ENCODE measurements around the gene CCDC92. TPM values are rescaled to one million over a fixed set of nuclear protein-coding genes. Genes with fewer than 3 reads are reported as not detected.

CCDC92 gene
- total RNA-seq, 4 donors from 2014 or later, result 7.4 to 67.3 (median 32.8) TPM

DNA sequence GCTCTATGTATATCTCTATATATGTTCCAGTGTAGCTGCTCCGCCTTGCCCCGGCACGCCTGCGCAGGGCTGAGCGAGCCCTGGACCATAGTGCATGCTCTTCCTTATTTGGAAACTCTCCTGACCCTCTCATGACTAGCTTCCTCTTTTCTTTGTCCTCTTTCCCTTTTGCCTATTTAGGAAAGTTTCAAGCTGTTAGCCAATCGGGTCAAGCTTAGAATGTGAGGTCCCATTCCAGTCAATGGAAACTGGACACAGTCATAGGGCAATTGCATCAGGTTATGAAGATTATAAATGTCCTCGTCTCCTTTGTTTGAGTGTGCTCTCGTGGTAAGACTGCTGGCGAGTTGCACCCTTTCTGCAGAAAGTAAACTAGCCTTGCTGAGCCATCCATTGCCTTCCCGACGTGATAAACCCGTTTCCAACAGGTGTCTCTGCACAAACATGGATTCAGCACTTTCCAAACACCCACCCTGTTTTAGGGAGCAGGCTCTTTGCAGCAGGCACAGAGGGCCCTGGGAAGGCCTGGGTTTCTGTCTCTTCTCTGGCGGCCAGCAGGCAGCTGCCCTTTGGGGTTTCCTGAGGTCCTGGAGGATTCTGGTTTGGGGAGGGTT, 30.9 kb downstream of the CCDC92 start:
- TF ChIP-seq CTCF (IDR thresholded peaks at IDR 0.05) (no peak), POLR2A (IDR thresholded peaks at IDR 0.05) (no peak)
- Histone ChIP-seq H3K4me3 (no peak overlapping the region), H3K36me3 (no peaks in the 10 kb centered on the region), H3K27ac (no peak overlapping the region), H3K9me3 (no peaks in the 10 kb centered on the region), H3K27me3 (no peaks in the 10 kb centered on the region), H3K4me1 (no peaks in the 10 kb centered on the region)
- intact Hi-C loops (cut with DNase I; ENCODE audit: low total_unique reads), result no loop called here
- DNase-seq, result no peak

GRCh38 chr12:123941000-123941399, 31.6 kb downstream of the CCDC92 start:
- no peak overlapping the region for H3K4me3 ChIP-seq
- no peak for DNase-seq
- no peaks in the 10 kb centered on the region for H3K4me1 ChIP-seq
- intact Hi-C loops (cut with DNase I; ENCODE audit: low total_unique reads), result no loop called here
- H3K36me3 ChIP-seq, result no peaks in the 10 kb centered on the region
- TF ChIP-seq POLR2A (IDR thresholded peaks at IDR 0.05) (no peak), CTCF (IDR thresholded peaks at IDR 0.05) (no peak)
- H3K9me3 ChIP-seq, result no peaks in the 10 kb centered on the region
- no peak overlapping the region for H3K27ac ChIP-seq
- H3K27me3 ChIP-seq, result no peaks in the 10 kb centered on the region

DNA sequence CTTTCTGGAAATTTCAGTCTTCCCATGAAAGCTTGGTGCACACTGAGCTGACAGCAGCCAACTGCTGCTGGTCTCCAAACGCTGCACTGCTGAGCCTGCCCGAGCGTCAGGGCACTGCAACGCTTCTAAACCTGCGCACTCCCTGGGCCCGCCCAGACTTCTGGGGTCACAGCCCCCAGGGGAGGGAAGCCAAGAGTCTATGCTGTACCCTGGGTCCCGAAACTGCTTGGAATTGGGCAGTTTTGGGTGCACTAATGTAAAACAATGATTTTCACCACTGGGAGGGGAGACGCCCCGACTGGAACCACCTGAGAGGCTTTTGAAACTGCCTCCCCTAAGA, 32.0 kb downstream of the CCDC92 start:
- Histone ChIP-seq H3K36me3 (no peaks in the 10 kb centered on the region), H3K27me3 (no peaks in the 10 kb centered on the region), H3K9me3 (no peaks in the 10 kb centered on the region), H3K4me1 (no peaks in the 10 kb centered on the region), H3K4me3 (no peak overlapping the region), H3K27ac (no peak overlapping the region)
- TF ChIP-seq POLR2A (IDR thresholded peaks at IDR 0.05) (no peak), CTCF (IDR thresholded peaks at IDR 0.05) (no peak)
- DNase-seq, result no peak
- intact Hi-C loops (cut with DNase I; ENCODE audit: low total_unique reads), result no loop called here

DNA sequence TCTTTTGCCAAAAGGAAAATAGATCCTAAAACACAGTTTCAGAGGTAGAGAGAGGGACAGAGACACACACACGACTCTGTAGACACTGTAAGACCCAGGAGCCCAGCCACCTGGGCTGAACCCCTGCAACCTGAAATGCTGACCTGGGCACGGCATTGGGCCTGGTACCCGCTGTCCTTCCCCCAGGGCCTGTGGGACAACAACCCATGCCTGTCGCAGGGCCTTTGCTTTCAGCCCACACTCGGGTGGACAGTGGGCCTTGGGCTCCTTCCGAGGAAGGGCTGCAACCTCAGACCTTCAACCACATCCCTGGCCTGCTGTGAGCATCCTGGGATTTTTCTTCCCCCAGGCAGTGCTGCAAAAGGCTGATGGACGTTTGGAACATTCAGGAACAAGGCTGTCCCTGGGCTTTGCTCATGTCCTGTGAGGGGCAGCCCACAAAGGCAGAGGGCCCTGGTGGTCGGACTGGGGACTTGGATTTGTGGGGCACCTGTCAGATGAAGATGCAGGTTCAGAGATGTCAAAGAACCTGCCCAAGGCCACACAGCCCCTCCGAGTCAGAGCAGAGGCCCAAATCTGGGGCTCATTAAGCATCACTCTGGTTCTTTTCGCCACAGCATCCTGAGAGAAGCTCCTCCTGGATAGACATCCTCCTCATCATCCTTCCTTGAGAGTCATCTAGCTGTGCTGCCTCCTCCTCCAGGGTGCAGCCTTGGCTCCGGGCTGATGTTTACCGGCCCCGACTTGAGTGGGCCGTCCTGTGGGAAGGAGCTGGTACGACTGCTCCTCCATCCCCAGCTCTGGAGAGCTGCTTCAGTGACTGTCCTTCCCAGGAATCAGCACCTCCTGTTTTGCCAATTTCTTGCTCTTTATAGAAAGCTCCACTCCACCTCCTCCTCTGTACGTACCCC, 32.7 kb downstream of the CCDC92 start:
- DNase-seq, result no peak
- H3K4me3 ChIP-seq, result no peak overlapping the region
- no peaks in the 10 kb centered on the region for H3K4me1 ChIP-seq
- no peaks in the 10 kb centered on the region for H3K36me3 ChIP-seq
- H3K27me3 ChIP-seq, result no peaks in the 10 kb centered on the region
- H3K9me3 ChIP-seq, result no peaks in the 10 kb centered on the region
- TF ChIP-seq CTCF (IDR thresholded peaks at IDR 0.05), result no peak
- TF ChIP-seq POLR2A (IDR thresholded peaks at IDR 0.05), result no peak
- intact Hi-C loops (cut with DNase I; ENCODE audit: low total_unique reads), result no loop called here
- H3K27ac ChIP-seq, result no peak overlapping the region

All from uterus (tissue), 4 donors.